Upper lobe of left lung (tissue), 4 donors: ENCODE measurements around the gene LINS1.

Source experiments
- CTCF ChIP-seq, 6 experiments: fragments of 450-650 bp in 4 of 6; fragments of 200-600 bp in 2 of 6; sonication (generic) in 2 of 6; IDR thresholded peaks; one replicate each; pipeline ENCODE4 v1.5.1; 2016 to 2019; ENCODE audit warnings: antibody characterized with exemption in 6 of 6
- EP300 ChIP-seq, 4 donors: sonication (generic); formaldehyde crosslinking; IDR thresholded peaks; one replicate each; pipeline ENCODE4 v1.5.1; 2017; ENCODE audit warnings: antibody characterized with exemption in 4 of 4, control low read depth in 2 of 4
- POLR2A ChIP-seq, 4 donors: fragments of 450-650 bp; IDR thresholded peaks; one replicate each; pipeline ENCODE4 v1.5.1; 2016 to 2017; ENCODE audit warnings: antibody characterized with exemption in 4 of 4, mild to moderate bottlenecking in 2 of 4
- POLR2AphosphoS5 ChIP-seq, 2 donors: sonication (generic); formaldehyde crosslinking; IDR thresholded peaks; one replicate each; pipeline ENCODE4 v1.5.1; 2017; ENCODE audit warnings: antibody characterized with exemption in 2 of 2

DNA sequence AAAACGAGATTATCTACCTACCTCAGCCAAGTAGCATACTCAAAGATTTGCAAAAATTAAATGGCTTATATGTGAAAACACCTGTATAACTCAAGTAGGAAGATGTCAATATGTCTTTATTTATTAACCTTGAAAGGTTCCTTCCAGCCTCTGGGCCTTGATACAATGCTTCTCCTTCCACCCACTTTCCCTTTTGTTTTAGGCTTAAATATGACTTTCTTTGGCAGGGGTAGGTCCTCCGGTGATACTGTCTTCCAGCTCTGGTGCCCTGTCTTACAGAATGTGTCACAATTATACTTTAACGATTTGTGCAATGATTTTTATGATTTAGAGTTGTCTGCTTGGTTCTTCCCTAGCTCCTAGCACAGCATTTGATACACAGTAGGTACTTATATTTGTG is 4.1 kb downstream of the LINS1 start:
- TF ChIP-seq EP300 (IDR thresholded peaks at IDR 0.05) = no peak
- TF ChIP-seq POLR2A (IDR thresholded peaks at IDR 0.05) = no peak
- TF ChIP-seq CTCF (IDR thresholded peaks at IDR 0.05) = no peak
- no peak for TF ChIP-seq POLR2AphosphoS5 (IDR thresholded peaks at IDR 0.05)
